Transverse colon (tissue), 4 donors: ENCODE results near the gene EEFSEC. TPM values are rescaled to one million over a fixed set of nuclear protein-coding genes. Genes with fewer than 3 reads are reported as not detected.

Experiments used
- DNase-seq: peaks from one replicate; pipeline ENCODE4 v3.0.0-alpha.2; 2019
- H3K27ac ChIP-seq, 4 donors: fragments of 200-600 bp; sonication (generic); 2 replicates each; pipeline ENCODE4 v1.5.1; 2016 to 2018; ENCODE audit warnings: inconsistent platforms in 4 of 4
- H3K27me3 ChIP-seq: fragments of 200-600 bp; sonication (generic); 2 replicates; pipeline ENCODE4 v1.5.1; 2017; ENCODE audit warnings: inconsistent platforms
- H3K36me3 ChIP-seq, 4 donors: fragments of 200-600 bp; sonication (generic); 2 replicates each; pipeline ENCODE4 v1.5.1; 2017 to 2019; ENCODE audit warnings: inconsistent platforms in 4 of 4
- H3K4me1 ChIP-seq, 4 donors: fragments of 200-600 bp; sonication (generic); 2 replicates each; pipeline ENCODE4 v1.5.1; 2017 to 2020; ENCODE audit warnings: inconsistent platforms in 4 of 4
- H3K4me3 ChIP-seq, 4 donors: fragments of 200-600 bp; sonication (generic); 1 replicate in 1 of 4; 2 replicates in 3 of 4; pipeline versions ENCODE4 v1.5.1 to v1.6.1; 2017 to 2019; ENCODE audit warnings: inconsistent platforms in 4 of 4
- H3K9me3 ChIP-seq, 2 donors: fragments of 200-600 bp; sonication (generic); 2 replicates each; pipeline ENCODE4 v1.5.1; 2017 to 2019; ENCODE audit warnings: inconsistent platforms in 2 of 2
- EP300 ChIP-seq: sonication (generic); formaldehyde crosslinking; IDR thresholded peaks from one replicate; pipeline ENCODE4 v1.6.1; 2017; ENCODE audit warnings: antibody characterized with exemption, low read depth
- POLR2A ChIP-seq: fragments of 450-650 bp; IDR thresholded peaks from one replicate; pipeline ENCODE4 v1.6.1; 2016; ENCODE audit warnings: antibody characterized with exemption, mild to moderate bottlenecking, moderate library complexity
- POLR2AphosphoS5 ChIP-seq, 3 donors: sonication (generic); formaldehyde crosslinking; IDR thresholded peaks; one replicate each; pipeline ENCODE4 v1.6.1; 2016; ENCODE audit warnings: antibody characterized with exemption in 3 of 3
- WGBS, 2 donors: methylation state at CpG; one replicate each; pipeline ENCODE4 v1.1.5; 2018; ENCODE audit warnings: low coverage in 1 of 2; 5-methylcytosine and 5-hydroxymethylcytosine counted together
- in situ Hi-C, 4 donors: fragments of 200-750 bp; cut with MboI; loops; one replicate each; pipeline versions ENCODE4 v1.15.0 to v1.15.1; 2017; ENCODE audit warnings: low sequenced_read_pairs in 3 of 4, low pct_ligation_motif_present in 1 of 4, low pct_unique_long_range_greater_than_20kb in 1 of 4
- intact Hi-C: fragments of 100-400 bp; cut with DNase I; formaldehyde crosslinking; loops from one replicate; pipeline ENCODE4 v1.15.1; 2023; ENCODE audit warnings: low total_unique reads
- total RNA-seq, 4 donors: library from RNA; depleted of rRNA; stranded (reverse); fragments of >200 nt; gene quantifications; one replicate each; pipeline ENCODE4 v1.1.0, GENCODE V29; 2016
- TF ChIP-seq, protein P1 (sequence below), 5 experiments: fragments of 200-600 bp in 3 of 5; fragments of 450-650 bp in 2 of 5; sonication (generic) in 3 of 5; IDR thresholded peaks; 1 replicate in 2 of 5; 2 replicates in 3 of 5; pipeline ENCODE4 v1.5.1; 2016 to 2017; ENCODE audit warnings: antibody characterized with exemption in 5 of 5, inconsistent platforms in 3 of 5, mild to moderate bottlenecking in 2 of 5, moderate library complexity in 1 of 5

The EEFSEC gene
- total RNA-seq, 4 donors from 2014 or later = 10.3 to 16.8 (median 14.2) TPM

DNA sequence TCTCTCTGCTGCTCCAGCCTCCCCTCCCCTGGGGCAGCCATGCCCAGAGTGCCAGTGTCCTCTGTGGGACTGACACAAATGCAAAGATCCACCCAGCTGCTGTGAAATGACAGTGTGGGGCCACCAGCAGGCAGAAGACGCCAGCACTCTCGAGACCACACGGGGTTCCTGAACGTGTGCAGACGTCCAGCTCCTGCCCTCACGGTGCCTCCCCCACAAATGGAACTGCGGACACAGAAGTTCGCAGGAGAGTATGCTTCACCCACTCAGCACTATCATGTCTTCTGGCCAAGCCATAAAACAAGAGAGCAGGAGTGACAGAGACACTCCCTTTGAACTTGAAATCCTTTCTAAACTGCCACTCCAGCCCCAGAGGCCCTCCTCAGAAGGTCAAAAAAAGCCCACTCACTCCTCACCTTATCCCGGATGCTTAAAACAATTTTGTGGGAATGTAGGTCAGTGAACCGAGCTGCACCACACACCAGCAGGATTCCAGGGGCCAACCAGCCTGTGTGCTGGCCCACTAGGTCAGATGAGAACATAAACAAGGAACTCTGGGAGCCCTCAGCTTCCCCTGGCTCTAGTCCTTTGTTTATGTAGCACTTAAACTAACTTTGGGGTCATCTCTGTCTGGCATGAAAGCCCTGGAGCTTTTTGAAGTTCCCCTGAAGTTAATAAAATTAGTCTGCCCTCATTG, 200.9 kb downstream of the EEFSEC start:
- Histone ChIP-seq H3K4me1 (peaks cover 0 to 17% (median 14%) of the 10 kb centered on the region in 4 donors), H3K4me3 (no peak overlapping the region), H3K27me3 (no peaks in the 10 kb centered on the region), H3K9me3 (no peaks in the 10 kb centered on the region), H3K36me3 (no peaks in the 10 kb centered on the region), H3K27ac (peak overlapping the region in 1 of 4 donors; percentile 12)
- WGBS, 2 donors = 53 to 78% methylated on average over 4 to 10 of the region's 10 CpGs
- intact Hi-C loops (no loop called here), in situ Hi-C loops (no loop called here)
- TF ChIP-seq POLR2A (no peak), POLR2AphosphoS5 (IDR thresholded peaks at IDR 0.05) (no peak), EP300 (no peak)
- TF ChIP-seq, protein P1, sequence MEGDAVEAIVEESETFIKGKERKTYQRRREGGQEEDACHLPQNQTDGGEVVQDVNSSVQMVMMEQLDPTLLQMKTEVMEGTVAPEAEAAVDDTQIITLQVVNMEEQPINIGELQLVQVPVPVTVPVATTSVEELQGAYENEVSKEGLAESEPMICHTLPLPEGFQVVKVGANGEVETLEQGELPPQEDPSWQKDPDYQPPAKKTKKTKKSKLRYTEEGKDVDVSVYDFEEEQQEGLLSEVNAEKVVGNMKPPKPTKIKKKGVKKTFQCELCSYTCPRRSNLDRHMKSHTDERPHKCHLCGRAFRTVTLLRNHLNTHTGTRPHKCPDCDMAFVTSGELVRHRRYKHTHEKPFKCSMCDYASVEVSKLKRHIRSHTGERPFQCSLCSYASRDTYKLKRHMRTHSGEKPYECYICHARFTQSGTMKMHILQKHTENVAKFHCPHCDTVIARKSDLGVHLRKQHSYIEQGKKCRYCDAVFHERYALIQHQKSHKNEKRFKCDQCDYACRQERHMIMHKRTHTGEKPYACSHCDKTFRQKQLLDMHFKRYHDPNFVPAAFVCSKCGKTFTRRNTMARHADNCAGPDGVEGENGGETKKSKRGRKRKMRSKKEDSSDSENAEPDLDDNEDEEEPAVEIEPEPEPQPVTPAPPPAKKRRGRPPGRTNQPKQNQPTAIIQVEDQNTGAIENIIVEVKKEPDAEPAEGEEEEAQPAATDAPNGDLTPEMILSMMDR (IDR thresholded peaks at IDR 0.05) = no peak
- no peak for DNase-seq

DNA sequence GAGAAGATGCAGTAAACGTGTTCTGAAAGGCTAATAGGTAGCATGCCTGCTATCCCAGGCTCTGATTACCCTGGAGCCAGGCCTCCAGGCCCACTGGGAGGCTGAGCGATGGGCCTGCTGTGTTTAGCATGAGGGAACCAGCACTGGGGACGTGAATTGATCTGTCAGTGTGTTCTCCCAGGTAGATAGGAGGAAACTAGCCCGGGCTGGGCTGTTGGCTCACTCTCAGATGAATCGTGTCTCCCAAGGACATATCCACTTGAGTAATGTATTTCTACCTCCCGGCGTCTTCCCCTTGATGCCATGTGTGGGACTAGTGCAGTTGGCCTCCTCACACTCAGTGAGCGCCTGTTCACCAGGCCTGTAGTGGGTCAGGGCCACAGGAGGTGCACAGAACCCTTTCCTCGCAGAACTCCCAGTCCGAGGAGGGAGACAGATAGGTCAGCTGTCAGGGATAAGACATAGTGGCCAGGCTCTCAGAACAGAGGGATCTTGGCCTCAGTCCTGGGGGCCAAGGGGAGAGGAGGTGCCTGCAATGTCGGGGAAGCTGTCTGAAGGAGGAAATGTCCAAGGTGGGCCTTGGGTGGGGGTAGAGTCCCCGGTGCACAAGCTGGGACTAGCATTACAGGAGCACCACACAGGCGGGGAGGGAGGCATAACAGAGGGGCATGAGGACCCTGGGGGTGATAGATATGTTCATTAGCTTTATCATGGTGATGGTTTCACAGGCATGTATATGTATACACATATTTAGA, 201.7 kb downstream of the EEFSEC start:
- no peaks in the 10 kb centered on the region for H3K36me3 ChIP-seq
- intact Hi-C loops = no loop called here
- 82 to 93% methylated on average over 4 to 12 of the region's 13 CpGs for WGBS, 2 donors
- H3K9me3 ChIP-seq = no peaks in the 10 kb centered on the region
- peak overlapping the region in 1 of 4 donors; percentile 12 for H3K27ac ChIP-seq
- DNase-seq = no peak
- in situ Hi-C loops = no loop called here
- H3K4me1 ChIP-seq = peaks cover 0 to 17% (median 14%) of the 10 kb centered on the region in 4 donors
- no peaks in the 10 kb centered on the region for H3K27me3 ChIP-seq
- H3K4me3 ChIP-seq = no peak overlapping the region
- TF ChIP-seq EP300 = no peak

DNA sequence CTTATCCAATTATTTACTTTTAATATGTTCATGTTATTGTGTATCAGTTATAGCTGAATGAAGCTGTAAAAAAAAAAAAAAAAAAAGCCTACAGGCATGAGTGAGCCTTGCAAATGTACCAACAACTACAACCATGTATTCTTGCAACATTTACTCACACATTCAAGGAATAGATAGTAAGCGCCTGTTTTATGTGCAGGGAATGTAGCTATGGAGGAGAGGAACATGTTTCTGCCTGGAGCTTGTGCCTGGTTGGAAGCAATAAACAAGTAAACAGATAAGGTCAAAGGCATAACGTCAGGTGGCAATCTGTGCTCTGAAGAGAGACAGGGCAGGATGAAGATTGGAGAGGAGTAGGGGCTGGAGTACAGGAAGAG, 202.2 kb downstream of the EEFSEC start:
- intact Hi-C loops (no loop called here), in situ Hi-C loops (no loop called here)
- Histone ChIP-seq H3K27ac (no peak overlapping the region), H3K4me1 (peaks cover 0 to 17% (median 14%) of the 10 kb centered on the region in 4 donors), H3K27me3 (no peaks in the 10 kb centered on the region), H3K9me3 (no peaks in the 10 kb centered on the region), H3K4me3 (no peak overlapping the region), H3K36me3 (no peaks in the 10 kb centered on the region)
- TF ChIP-seq, protein P1 (IDR thresholded peaks at IDR 0.05) = no peak
- TF ChIP-seq POLR2AphosphoS5 (IDR thresholded peaks at IDR 0.05) (no peak), EP300 (no peak), POLR2A (no peak)
- 84 to 86% methylated on average over 2 of the region's 2 CpGs for WGBS, 2 donors
- DNase-seq = no peak

DNA sequence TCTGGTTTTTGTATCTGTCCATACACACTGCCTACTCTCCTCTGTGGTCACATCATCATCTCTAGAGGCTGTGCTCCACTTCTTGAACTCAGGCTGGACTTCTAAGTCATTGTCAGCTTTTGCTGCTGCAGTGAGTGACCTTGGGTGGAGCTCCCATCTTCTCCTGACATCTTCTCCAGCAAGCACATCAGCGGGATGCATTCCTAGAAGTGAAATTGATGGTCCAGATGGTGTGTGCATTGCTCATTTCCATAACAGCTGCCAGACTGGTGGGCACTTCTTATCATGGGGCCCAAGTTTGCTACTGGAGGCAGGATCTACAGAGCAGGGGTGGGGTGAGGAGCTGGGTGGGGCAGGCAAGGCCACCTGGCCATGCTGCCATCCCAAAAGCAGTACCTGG, 203.5 kb downstream of the EEFSEC start:
- Histone ChIP-seq H3K27ac (no peak overlapping the region), H3K4me3 (no peak overlapping the region), H3K4me1 (peaks cover 0 to 17% (median 14%) of the 10 kb centered on the region in 4 donors), H3K9me3 (no peaks in the 10 kb centered on the region), H3K36me3 (no peaks in the 10 kb centered on the region), H3K27me3 (no peaks in the 10 kb centered on the region)
- no peak for TF ChIP-seq POLR2AphosphoS5 (IDR thresholded peaks at IDR 0.05)
- TF ChIP-seq, protein P1 (IDR thresholded peaks at IDR 0.05) = no peak
- in situ Hi-C loops (no loop called here), intact Hi-C loops (no loop called here)
- DNase-seq = no peak
- WGBS, 2 donors = 67% methylated on average over 1 of the region's 1 CpG; no CpG with 5 or more reads in 1 of the 2 donors
